ENCODE data around the gene PIGT. TPM values are rescaled to one million over a fixed set of nuclear protein-coding genes. Genes with fewer than 3 reads are reported as not detected.

Gene PIGT
- total RNA-seq, 1 experiment from 2014 or later = 193 TPM

DNA sequence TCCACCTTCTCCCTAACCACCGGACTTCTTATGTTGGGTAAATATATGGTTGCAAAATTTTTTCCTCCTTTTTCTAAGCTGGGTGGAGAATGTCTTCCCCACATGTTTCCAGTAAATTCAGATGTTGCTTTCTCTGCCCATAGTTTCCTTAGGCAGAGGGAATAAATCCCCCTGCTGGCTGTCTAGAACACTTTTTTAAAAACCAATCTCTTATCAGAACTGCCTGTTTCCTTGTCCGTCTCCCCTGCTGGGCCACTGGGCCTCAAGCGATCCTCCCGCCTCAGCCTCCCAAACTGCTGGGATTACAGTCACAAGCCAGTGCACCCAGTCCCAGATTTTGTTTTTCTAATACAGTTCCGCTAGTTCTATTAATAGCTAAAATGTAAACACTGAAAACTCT, 43.7 kb downstream of the PIGT start:
- H3K27me3 Mint-ChIP-seq (ENCODE audit: unreplicated experiment) = peaks cover under 1% of the 10 kb centered on the region
- intact Hi-C loops (cut with micrococcal nuclease; ENCODE audit: unreplicated experiment) = loop anchor here (10.0 kb wide), 1 partner anchor 165 kb away; the partner anchor contains the start of gene WFDC10A
- BruUV-seq (replicated peaks) = no TSS peak
- CTCF ChIA-PET = interaction anchor here (0.8 to 2.2 kb wide), 4 partner anchors 8 to 1441 kb away, joined by 3 to 7 read pairs (median 3); partner anchors contain the start of gene WFDC2
- no peak overlapping the region for H3K4me3 Mint-ChIP-seq (ENCODE audit: low read depth, unreplicated experiment)
- DNase-seq = peak; percentile 34
- peaks cover 8% of the 10 kb centered on the region for H3K4me1 Mint-ChIP-seq (ENCODE audit: low read depth, unreplicated experiment)
- no peaks in the 10 kb centered on the region for H3K9me3 Mint-ChIP-seq (ENCODE audit: low read depth, unreplicated experiment)
- no peaks in the 10 kb centered on the region for H3K36me3 Mint-ChIP-seq (ENCODE audit: insufficient read depth, unreplicated experiment)
- TF ChIP-seq, protein P1, sequence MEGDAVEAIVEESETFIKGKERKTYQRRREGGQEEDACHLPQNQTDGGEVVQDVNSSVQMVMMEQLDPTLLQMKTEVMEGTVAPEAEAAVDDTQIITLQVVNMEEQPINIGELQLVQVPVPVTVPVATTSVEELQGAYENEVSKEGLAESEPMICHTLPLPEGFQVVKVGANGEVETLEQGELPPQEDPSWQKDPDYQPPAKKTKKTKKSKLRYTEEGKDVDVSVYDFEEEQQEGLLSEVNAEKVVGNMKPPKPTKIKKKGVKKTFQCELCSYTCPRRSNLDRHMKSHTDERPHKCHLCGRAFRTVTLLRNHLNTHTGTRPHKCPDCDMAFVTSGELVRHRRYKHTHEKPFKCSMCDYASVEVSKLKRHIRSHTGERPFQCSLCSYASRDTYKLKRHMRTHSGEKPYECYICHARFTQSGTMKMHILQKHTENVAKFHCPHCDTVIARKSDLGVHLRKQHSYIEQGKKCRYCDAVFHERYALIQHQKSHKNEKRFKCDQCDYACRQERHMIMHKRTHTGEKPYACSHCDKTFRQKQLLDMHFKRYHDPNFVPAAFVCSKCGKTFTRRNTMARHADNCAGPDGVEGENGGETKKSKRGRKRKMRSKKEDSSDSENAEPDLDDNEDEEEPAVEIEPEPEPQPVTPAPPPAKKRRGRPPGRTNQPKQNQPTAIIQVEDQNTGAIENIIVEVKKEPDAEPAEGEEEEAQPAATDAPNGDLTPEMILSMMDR (IDR thresholded peaks at IDR 0.05; ENCODE audit: unreplicated experiment) = peak; percentile 39
- no peak overlapping the region for H3K27ac Mint-ChIP-seq (ENCODE audit: unreplicated experiment)

DNA sequence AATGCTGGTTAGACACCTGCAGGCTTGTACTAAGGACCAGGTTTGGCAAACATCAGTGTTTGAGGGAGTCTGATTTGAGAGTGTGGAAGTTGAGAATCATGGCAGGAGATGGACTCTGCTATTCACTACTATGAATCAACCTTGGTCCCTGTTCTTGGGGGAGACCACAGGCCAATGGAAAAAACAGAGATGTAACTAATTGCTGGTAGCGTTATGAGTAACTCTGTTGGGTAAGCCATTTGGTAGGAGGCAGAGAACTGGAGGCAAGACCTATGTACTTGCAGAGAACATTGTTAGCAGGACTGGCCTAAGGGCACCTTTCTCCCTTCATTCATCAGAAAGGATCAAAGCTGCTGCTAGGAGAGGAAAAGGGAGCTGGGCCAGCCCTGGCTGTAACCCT, 45.3 kb downstream of the PIGT start:
- Mint-ChIP-seq H3K4me1 (ENCODE audit: low read depth, unreplicated experiment) (peaks cover 8% of the 10 kb centered on the region), H3K27ac (ENCODE audit: unreplicated experiment) (no peak overlapping the region), H3K9me3 (ENCODE audit: low read depth, unreplicated experiment) (no peaks in the 10 kb centered on the region), H3K4me3 (ENCODE audit: low read depth, unreplicated experiment) (no peak overlapping the region), H3K27me3 (ENCODE audit: unreplicated experiment) (no peaks in the 10 kb centered on the region), H3K36me3 (ENCODE audit: insufficient read depth, unreplicated experiment) (no peaks in the 10 kb centered on the region)
- intact Hi-C loops (cut with micrococcal nuclease; ENCODE audit: unreplicated experiment) = no loop called here
- BruUV-seq (replicated peaks) = no TSS peak
- no peak for DNase-seq
- CTCF ChIA-PET = interaction anchor here (0.6 kb wide), 1 partner anchor 36 kb away, joined by 3 read pairs; no protein-coding TSS in a partner anchor
- TF ChIP-seq, protein P1 (IDR thresholded peaks at IDR 0.05; ENCODE audit: unreplicated experiment) = no peak

DNA sequence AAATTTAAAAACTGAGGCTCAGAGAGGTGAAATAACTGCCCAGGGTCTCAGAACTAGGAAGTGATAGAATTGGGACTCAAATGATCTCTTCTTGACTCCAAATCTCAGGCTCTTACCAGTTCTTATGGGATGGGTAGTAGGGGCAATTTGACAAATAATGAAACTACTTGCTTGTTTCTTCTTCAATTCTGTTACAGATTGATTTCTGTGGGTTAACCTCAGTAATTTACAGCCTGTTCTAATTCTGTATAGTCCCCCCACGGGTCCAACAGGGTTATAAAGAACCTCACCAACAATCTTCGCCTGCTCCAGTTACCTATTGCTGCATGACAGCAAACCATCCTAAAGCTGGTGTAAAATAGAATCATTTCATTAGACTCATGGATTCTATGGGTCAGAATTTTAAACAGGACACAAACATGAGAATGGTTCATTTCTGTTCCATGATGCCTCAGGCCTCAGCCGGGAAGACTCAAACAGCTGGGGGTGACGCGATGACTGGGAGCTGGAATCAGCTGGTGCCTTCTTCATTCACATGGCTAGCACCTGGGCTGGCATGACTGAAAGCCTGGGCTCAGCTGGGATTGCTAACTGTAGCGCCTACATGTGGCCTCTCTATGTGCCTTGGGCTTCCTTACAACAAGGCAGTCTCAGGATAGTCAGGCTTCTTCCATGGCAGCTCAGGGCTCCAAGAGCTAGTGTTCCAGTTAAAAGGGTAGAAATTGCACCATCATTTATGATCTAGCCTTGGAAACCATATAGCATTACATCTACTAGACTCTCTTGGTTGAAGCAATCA, 47.0 kb downstream of the PIGT start:
- no TSS peak for BruUV-seq (replicated peaks)
- no peak for DNase-seq
- Mint-ChIP-seq H3K27me3 (ENCODE audit: unreplicated experiment) (no peaks in the 10 kb centered on the region), H3K4me1 (ENCODE audit: low read depth, unreplicated experiment) (peaks cover 8% of the 10 kb centered on the region), H3K9me3 (ENCODE audit: low read depth, unreplicated experiment) (no peaks in the 10 kb centered on the region), H3K4me3 (ENCODE audit: low read depth, unreplicated experiment) (no peak overlapping the region), H3K27ac (ENCODE audit: unreplicated experiment) (no peak overlapping the region), H3K36me3 (ENCODE audit: insufficient read depth, unreplicated experiment) (no peaks in the 10 kb centered on the region)
- CTCF ChIA-PET = no interaction called here
- intact Hi-C loops (cut with micrococcal nuclease; ENCODE audit: unreplicated experiment) = no loop called here
- TF ChIP-seq, protein P1 (IDR thresholded peaks at IDR 0.05; ENCODE audit: unreplicated experiment) = no peak

DNA sequence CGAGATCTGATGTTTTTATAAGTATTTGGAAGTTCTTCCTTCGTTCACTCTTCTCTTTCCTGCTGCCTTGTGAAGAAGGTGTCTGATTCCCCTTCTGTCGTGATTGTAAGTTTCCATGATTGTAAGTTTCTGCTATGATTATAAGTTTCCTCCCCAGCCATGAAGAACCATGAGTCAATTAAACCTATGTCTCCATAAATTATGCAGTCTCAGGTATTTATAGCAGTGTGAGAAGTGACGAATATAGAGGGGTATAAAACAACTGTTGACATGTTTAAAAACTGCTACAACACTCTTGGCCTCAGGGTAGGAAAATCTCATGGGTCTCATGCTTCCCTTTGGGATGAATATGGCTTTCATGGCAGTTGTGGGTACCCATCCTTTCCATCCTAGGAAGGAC, 47.8 kb downstream of the PIGT start:
- H3K27me3 Mint-ChIP-seq (ENCODE audit: unreplicated experiment) = no peaks in the 10 kb centered on the region
- intact Hi-C loops (cut with micrococcal nuclease; ENCODE audit: unreplicated experiment) = no loop called here
- CTCF ChIA-PET = no interaction called here
- no peak overlapping the region for H3K27ac Mint-ChIP-seq (ENCODE audit: unreplicated experiment)
- no peaks in the 10 kb centered on the region for H3K36me3 Mint-ChIP-seq (ENCODE audit: insufficient read depth, unreplicated experiment)
- no peak overlapping the region for H3K4me3 Mint-ChIP-seq (ENCODE audit: low read depth, unreplicated experiment)
- DNase-seq = no peak
- BruUV-seq (replicated peaks) = no TSS peak
- TF ChIP-seq, protein P1 (IDR thresholded peaks at IDR 0.05; ENCODE audit: unreplicated experiment) = no peak
- peaks cover 16% of the 10 kb centered on the region for H3K4me1 Mint-ChIP-seq (ENCODE audit: low read depth, unreplicated experiment)
- H3K9me3 Mint-ChIP-seq (ENCODE audit: low read depth, unreplicated experiment) = no peaks in the 10 kb centered on the region
